ENCODE measurements around the gene LMTK2.

LMTK2 gene

DNA sequence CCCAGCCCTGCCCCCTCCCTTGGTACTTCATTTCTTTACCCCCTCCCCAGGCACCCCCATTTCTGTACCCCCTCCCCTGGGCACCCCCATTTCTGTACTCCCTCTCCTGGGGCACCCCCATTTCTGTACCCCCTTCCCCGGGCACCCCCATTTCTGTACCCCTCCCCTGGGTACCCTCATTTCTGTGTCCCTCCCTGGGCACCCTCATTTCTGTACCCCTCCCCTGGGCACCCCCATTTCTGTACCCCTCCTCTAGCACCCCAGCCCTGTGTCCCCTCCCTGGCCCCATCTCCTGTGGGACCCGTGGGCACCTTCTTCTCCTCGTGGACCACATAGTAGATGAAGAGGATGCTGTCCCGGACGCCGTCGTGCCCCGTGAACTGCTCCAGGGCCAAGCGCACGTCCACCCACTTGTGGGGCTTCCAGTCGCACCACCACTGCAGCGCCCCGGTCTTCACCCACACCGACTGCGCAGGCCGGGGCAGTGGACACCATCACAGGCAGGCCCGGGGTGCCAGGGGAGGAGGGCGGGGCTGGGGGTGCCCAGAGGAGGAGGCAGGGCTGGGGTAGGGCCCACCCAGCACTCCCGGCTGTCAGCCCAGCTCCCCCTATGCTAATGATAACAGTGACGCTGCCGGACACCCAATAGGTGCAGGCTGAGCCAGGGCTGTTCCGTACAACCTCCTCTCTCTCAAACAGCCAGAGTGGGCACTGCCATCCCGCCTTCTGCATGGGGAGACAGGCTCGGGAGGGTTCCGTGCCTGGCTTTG is 125.0 kb downstream of the LMTK2 start:
- Histone ChIP-seq H3K9me3 (no peaks in the 10 kb centered on the region), H3K4me1 (no peaks in the 10 kb centered on the region), H3K27me3 (no peaks in the 10 kb centered on the region), H3K27ac (no peak overlapping the region), H3K4me3 (no peak overlapping the region), H3K36me3 (peaks cover 10 to 85% (median 47%) of the 10 kb centered on the region in 3 donors)
- intact Hi-C loops (cut with DNase I; ENCODE audit: low total_unique reads) = no loop called here
- DNase-seq = no peak
- TF ChIP-seq, protein P1, sequence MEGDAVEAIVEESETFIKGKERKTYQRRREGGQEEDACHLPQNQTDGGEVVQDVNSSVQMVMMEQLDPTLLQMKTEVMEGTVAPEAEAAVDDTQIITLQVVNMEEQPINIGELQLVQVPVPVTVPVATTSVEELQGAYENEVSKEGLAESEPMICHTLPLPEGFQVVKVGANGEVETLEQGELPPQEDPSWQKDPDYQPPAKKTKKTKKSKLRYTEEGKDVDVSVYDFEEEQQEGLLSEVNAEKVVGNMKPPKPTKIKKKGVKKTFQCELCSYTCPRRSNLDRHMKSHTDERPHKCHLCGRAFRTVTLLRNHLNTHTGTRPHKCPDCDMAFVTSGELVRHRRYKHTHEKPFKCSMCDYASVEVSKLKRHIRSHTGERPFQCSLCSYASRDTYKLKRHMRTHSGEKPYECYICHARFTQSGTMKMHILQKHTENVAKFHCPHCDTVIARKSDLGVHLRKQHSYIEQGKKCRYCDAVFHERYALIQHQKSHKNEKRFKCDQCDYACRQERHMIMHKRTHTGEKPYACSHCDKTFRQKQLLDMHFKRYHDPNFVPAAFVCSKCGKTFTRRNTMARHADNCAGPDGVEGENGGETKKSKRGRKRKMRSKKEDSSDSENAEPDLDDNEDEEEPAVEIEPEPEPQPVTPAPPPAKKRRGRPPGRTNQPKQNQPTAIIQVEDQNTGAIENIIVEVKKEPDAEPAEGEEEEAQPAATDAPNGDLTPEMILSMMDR (IDR thresholded peaks at IDR 0.05) = no peak

DNA sequence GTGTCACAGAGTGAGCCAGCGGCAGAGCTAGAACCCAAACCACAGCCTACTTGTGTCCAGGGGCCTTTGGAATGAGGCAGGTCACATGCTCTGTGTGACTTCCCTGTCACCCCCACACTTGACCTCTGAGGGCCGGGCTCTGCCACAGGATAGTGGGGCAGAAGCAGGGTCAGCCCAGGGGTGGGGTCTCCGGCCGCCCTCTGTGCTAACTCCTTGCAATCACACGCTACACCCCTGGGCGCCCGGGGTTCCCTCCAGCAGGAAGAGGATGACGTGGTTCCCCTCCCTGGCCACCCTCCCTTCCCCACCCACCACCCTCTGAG is 125.6 kb downstream of the LMTK2 start:
- H3K4me1 ChIP-seq = no peaks in the 10 kb centered on the region
- intact Hi-C loops (cut with DNase I; ENCODE audit: low total_unique reads) = no loop called here
- DNase-seq = no peak
- H3K27ac ChIP-seq = no peak overlapping the region
- H3K4me3 ChIP-seq = no peak overlapping the region
- TF ChIP-seq, protein P1 (IDR thresholded peaks at IDR 0.05) = no peak
- H3K27me3 ChIP-seq = no peaks in the 10 kb centered on the region
- H3K9me3 ChIP-seq = no peaks in the 10 kb centered on the region
- H3K36me3 ChIP-seq = peaks cover 10 to 86% (median 48%) of the 10 kb centered on the region in 3 donors

DNA sequence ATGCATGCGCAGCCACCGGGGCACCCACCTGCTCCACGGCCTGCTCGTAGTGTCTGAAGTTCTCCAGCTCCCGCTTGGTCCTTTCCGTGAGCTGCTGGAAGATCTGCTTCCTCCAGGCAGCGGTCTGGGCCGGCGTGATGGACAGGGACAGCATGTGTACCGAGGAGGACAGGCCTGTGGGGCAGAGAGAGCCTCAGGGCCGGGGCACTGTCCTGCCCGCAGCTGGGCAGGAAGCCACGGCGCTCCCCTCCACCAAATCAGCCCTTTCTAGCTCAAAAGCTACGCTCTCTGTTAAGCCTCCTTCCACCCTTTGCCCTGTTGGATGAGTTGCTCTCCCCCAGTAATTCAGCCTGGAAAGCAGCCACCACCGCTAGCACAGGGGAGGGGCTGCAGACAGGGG is 126.1 kb downstream of the LMTK2 start:
- Histone ChIP-seq H3K27me3 (no peaks in the 10 kb centered on the region), H3K9me3 (no peaks in the 10 kb centered on the region), H3K27ac (no peak overlapping the region), H3K36me3 (peaks cover 10 to 85% (median 53%) of the 10 kb centered on the region in 3 donors), H3K4me3 (no peak overlapping the region), H3K4me1 (no peaks in the 10 kb centered on the region)
- TF ChIP-seq, protein P1 (IDR thresholded peaks at IDR 0.05) = no peak
- no peak for DNase-seq
- intact Hi-C loops (cut with DNase I; ENCODE audit: low total_unique reads) = no loop called here

DNA sequence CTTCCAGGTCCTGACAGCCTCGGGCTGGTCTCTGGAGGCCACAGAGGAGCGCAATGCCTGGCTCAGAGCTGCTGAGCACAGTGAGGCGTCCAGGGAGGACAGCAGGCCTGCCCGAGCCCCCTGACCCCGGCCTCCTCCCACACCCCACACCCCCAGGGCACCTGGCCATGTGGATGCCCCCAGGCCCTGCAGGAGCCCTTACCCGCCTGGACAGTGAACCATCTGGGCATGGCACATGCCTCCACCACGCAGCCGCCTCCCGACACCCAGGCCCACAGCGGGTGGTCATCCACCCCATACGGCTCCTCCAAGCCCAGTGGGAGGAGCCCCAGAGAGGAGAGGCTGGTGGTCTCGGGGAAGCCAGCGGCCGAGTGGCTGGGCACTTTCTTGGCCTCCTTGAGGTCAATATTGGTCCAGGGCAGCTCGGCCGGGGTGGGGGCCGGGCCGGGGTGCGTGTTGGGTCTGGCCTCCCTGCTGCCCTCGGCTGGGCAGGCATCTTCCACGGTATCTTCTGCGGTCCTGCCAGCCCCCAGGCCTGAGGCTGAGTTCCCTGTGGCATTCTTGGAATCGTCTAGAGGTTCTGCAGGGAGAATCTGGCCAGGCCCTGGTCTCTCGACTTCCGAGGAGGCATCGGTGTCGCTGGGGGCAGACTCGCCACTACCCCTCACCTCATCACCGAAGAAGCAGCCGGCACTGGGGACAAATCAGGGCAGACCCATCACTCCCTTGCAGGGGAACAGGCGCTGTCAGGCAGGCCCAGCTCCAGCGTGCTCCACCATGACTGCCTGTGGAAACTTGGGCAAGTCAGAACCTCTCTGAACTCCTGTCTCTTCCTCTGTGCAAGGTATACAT is 126.8 kb downstream of the LMTK2 start:
- no peaks in the 10 kb centered on the region for H3K27me3 ChIP-seq
- intact Hi-C loops (cut with DNase I; ENCODE audit: low total_unique reads) = no loop called here
- H3K9me3 ChIP-seq = no peaks in the 10 kb centered on the region
- no peak for DNase-seq
- H3K4me1 ChIP-seq = no peaks in the 10 kb centered on the region
- H3K4me3 ChIP-seq = no peak overlapping the region
- peaks cover 11 to 85% (median 54%) of the 10 kb centered on the region in 3 donors for H3K36me3 ChIP-seq
- TF ChIP-seq, protein P1 (IDR thresholded peaks at IDR 0.05) = no peak
- H3K27ac ChIP-seq = no peak overlapping the region

DNA sequence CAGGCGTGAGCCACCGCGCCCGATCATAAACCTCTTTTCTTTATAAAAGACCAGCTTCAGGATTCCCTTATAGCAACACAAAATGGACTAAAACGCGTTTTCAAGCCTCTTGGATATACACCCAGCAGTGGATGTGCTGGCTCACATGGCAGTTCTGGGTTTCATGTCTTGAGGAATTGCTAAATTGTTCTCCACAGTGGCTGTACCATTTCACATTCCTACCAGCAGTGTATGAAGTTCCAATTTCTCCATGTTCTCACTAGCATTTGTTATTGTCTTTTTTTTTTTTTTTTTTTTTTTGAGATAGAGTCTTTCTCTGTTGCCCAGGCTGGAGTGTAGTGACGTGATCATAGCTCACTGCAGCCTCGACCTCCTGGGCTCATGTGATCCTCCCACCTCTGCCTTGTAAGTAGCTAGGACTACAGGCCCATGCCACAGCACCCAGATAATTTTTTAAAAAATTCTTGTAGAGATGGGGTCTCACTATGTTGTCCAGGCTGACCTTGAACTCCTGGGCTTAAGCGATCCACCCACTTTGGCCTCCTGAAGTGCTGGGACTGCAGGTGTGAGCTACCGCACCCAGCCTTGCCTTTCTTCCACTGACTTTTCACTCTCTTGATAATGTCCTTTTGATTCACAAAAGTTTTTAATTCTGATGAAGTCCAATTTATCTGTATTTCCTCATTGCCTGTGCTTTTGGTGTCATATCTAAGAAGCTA is 127.9 kb downstream of the LMTK2 start:
- peaks cover 23 to 85% (median 59%) of the 10 kb centered on the region in 3 donors for H3K36me3 ChIP-seq
- intact Hi-C loops (cut with DNase I; ENCODE audit: low total_unique reads) = no loop called here
- H3K27me3 ChIP-seq = no peaks in the 10 kb centered on the region
- TF ChIP-seq, protein P1 (IDR thresholded peaks at IDR 0.05) = no peak
- no peak for DNase-seq
- no peaks in the 10 kb centered on the region for H3K9me3 ChIP-seq
- no peaks in the 10 kb centered on the region for H3K4me1 ChIP-seq
- H3K4me3 ChIP-seq = no peak overlapping the region
- no peak overlapping the region for H3K27ac ChIP-seq
